Measurements from ENCODE around the gene EHBP1L1.

GRCh38 chr11:65553301-65554001 lies 22.4 kb upstream of the EHBP1L1 start:
- TF ChIP-seq CTCF (IDR thresholded peaks at IDR 0.05; ENCODE audit: insufficient read depth, low read depth, low read length) (no peak), EZH2 (IDR thresholded peaks at IDR 0.05; ENCODE audit: insufficient read depth, low read length) (no peak)
